ENCODE results near the gene ACOT4. TPM values are rescaled to one million over a fixed set of nuclear protein-coding genes. Genes with fewer than 3 reads are reported as not detected.

Gene ACOT4
- polyA plus RNA-seq, 1 donor from 2014 or later = 1.1 TPM

GRCh38 chr14:73612339-73613045, 20.8 kb downstream of the ACOT4 start, which contains the start of gene ACOT6:
ACOT6 (plus strand) TSS chr14:73612517; CDS start chr14:73612572, 55 bp downstream.
- no peak within 1 kb of the TSS for H3K27ac ChIP-seq (ENCODE audit: low read length)

GRCh38 chr14:73613046-73613383, 21.3 kb downstream of the ACOT4 start:
- Histone ChIP-seq H3K4me2 (ENCODE audit: low read length) (no peak overlapping the region), H3K36me3 (ENCODE audit: insufficient read depth, low read length) (no peaks in the 10 kb centered on the region), H2AFZ (ENCODE audit: low read depth, low read length) (peak overlapping the region; percentile 18), H3K9ac (ENCODE audit: low read length) (peak overlapping the region; percentile 63), H3K79me2 (replicated peaks; ENCODE audit: insufficient read depth, low read length) (no peaks in the 10 kb centered on the region), H3K27ac (ENCODE audit: low read length) (no peak overlapping the region), H3K9me2 (ENCODE audit: insufficient read depth, low read length) (no peaks in the 10 kb centered on the region), H3F3A (ENCODE audit: insufficient read depth, low read length, poor library complexity, severe bottlenecking) (no peaks in the 10 kb centered on the region), H3K9me3 (ENCODE audit: low read length) (no peaks in the 10 kb centered on the region), H4K20me1 (ENCODE audit: insufficient read depth) (no peaks in the 10 kb centered on the region), H3K4me3 (ENCODE audit: low read length) (peak overlapping the region; percentile 79), H3K27me3 (ENCODE audit: insufficient read depth, low read depth, low read length) (peaks cover 9% of the 10 kb centered on the region)
- TF ChIP-seq SMC3 (conservative IDR thresholded peaks at IDR 0.05; ENCODE audit: poor library complexity) = no peak
- TF ChIP-seq EP300 (conservative IDR thresholded peaks at IDR 0.05; ENCODE audit: poor library complexity, severe bottlenecking) = no peak
- no peak for TF ChIP-seq EZH2 (IDR thresholded peaks at IDR 0.05; ENCODE audit: borderline replicate concordance, insufficient read depth, low read length, poor library complexity, severe bottlenecking)
- TF ChIP-seq REST (IDR thresholded peaks at IDR 0.05; ENCODE audit: borderline replicate concordance) = no peak
- TF ChIP-seq RAD21 (conservative IDR thresholded peaks at IDR 0.05) = no peak

More at GRCh38 chr14:73612339-73613045, 20.8 kb downstream of the ACOT4 start, which contains the start of gene ACOT6:
- H3K79me2 ChIP-seq (replicated peaks; ENCODE audit: insufficient read depth, low read length) = no peaks in the 10 kb centered on the region
- no peaks in the 10 kb centered on the region for H4K20me1 ChIP-seq (ENCODE audit: insufficient read depth)
- peak within 1 kb of the TSS; percentile 63 for H3K9ac ChIP-seq (ENCODE audit: low read length)
- H3F3A ChIP-seq (ENCODE audit: insufficient read depth, low read length, poor library complexity, severe bottlenecking) = no peaks in the 10 kb centered on the region
- TF ChIP-seq SMC3 (conservative IDR thresholded peaks at IDR 0.05; ENCODE audit: poor library complexity) (peak; percentile 35), TAF1 (IDR thresholded peaks at IDR 0.05; ENCODE audit: low read depth) (peak; percentile 14), CTCF (IDR thresholded peaks at IDR 0.05; ENCODE audit: poor library complexity, severe bottlenecking) (peak; percentile 24), MXI1 (conservative IDR thresholded peaks at IDR 0.05; ENCODE audit: poor library complexity, severe bottlenecking) (peak; percentile 61), EP300 (conservative IDR thresholded peaks at IDR 0.05; ENCODE audit: poor library complexity, severe bottlenecking) (peak; percentile 29), RAD21 (conservative IDR thresholded peaks at IDR 0.05) (no peak)
- no peaks in the 10 kb centered on the region for H3K36me3 ChIP-seq (ENCODE audit: insufficient read depth, low read length)
- no peaks in the 10 kb centered on the region for H3K9me2 ChIP-seq (ENCODE audit: insufficient read depth, low read length)
- H2AFZ ChIP-seq (ENCODE audit: low read depth, low read length) = peak within 1 kb of the TSS; percentile 18
- peak within 1 kb of the TSS; percentile 79 for H3K4me3 ChIP-seq (ENCODE audit: low read length)
- H3K4me2 ChIP-seq (ENCODE audit: low read length) = no peak within 1 kb of the TSS
- H3K27me3 ChIP-seq (ENCODE audit: insufficient read depth, low read depth, low read length) = peaks cover 9% of the 10 kb centered on the region
- no peaks in the 10 kb centered on the region for H3K9me3 ChIP-seq (ENCODE audit: low read length)
